ENCODE measurements around the gene ITGB3. TPM values are rescaled to one million over a fixed set of nuclear protein-coding genes. Genes with fewer than 3 reads are reported as not detected.
A peak's percentile ranks its signal among the peaks of the same experiment; 100 is the strongest.
"Not testable (repeated sequence)": the region's sequence is repeated elsewhere in the genome, so short reads cannot be mapped to it uniquely, and the experiment has no call there.

The ITGB3 gene
- polyA plus RNA-seq, 4 donors = 15.9 to 20.7 (median 16.6) TPM

GRCh38 chr17:47222047-47222446, 31.6 kb upstream of the ITGB3 start:
- no peak for DNase-seq (ENCODE audit: low read depth in 4 of 4, low spot score in 3 of 4)

- no peak for DNase-seq (ENCODE audit: low read depth in 4 of 4, low spot score in 3 of 4)
Observed at GRCh38 chr17:47223007-47223406, 30.6 kb upstream of the ITGB3 start.

- DNase-seq (ENCODE audit: low read depth in 4 of 4, low spot score in 3 of 4) = no peak
Observed at GRCh38 chr17:47223460-47223859, 30.2 kb upstream of the ITGB3 start.

GRCh38 chr17:47224077-47224476, 29.6 kb upstream of the ITGB3 start:
- not testable (repeated sequence) for DNase-seq (ENCODE audit: low read depth in 4 of 4, low spot score in 3 of 4)

GRCh38 chr17:47224966-47225365, 28.7 kb upstream of the ITGB3 start:
- no peak for DNase-seq (ENCODE audit: low read depth in 4 of 4, low spot score in 3 of 4)

GRCh38 chr17:47225436-47225858, 28.2 kb upstream of the ITGB3 start:
- DNase-seq (ENCODE audit: low read depth in 4 of 4, low spot score in 3 of 4) = no peak

- no peak for DNase-seq (ENCODE audit: low read depth in 4 of 4, low spot score in 3 of 4)
Observed at GRCh38 chr17:47225911-47226688, 27.5 kb upstream of the ITGB3 start.

GRCh38 chr17:47227862-47228261, 25.8 kb upstream of the ITGB3 start:
- DNase-seq (ENCODE audit: low read depth in 4 of 4, low spot score in 3 of 4) = no peak

GRCh38 chr17:47229535-47230443, 23.8 kb upstream of the ITGB3 start:
- peak in 3 of 4 donors; percentile 73 to 82 (median 76) for DNase-seq (ENCODE audit: low read depth in 4 of 4, low spot score in 3 of 4)

GRCh38 chr17:47230864-47231263, 22.8 kb upstream of the ITGB3 start:
- DNase-seq (ENCODE audit: low read depth in 4 of 4, low spot score in 3 of 4) = no peak

GRCh38 chr17:47231334-47231733, 22.3 kb upstream of the ITGB3 start:
- no peak for DNase-seq (ENCODE audit: low read depth in 4 of 4, low spot score in 3 of 4)

- DNase-seq (ENCODE audit: low read depth in 4 of 4, low spot score in 3 of 4) = no peak
Observed at GRCh38 chr17:47231866-47232265, 21.8 kb upstream of the ITGB3 start.

GRCh38 chr17:47232465-47232864, 21.2 kb upstream of the ITGB3 start:
- DNase-seq (ENCODE audit: low read depth in 4 of 4, low spot score in 3 of 4) = no peak

- DNase-seq (ENCODE audit: low read depth in 4 of 4, low spot score in 3 of 4) = no peak
Observed at GRCh38 chr17:47235506-47235905, 18.1 kb upstream of the ITGB3 start.

- no peak for DNase-seq (ENCODE audit: low read depth in 4 of 4, low spot score in 3 of 4)
Observed at GRCh38 chr17:47235923-47236322, 17.7 kb upstream of the ITGB3 start.

- DNase-seq (ENCODE audit: low read depth in 4 of 4, low spot score in 3 of 4) = no peak
Observed at GRCh38 chr17:47237841-47238240, 15.8 kb upstream of the ITGB3 start.

- DNase-seq (ENCODE audit: low read depth in 4 of 4, low spot score in 3 of 4) = no peak
Observed at GRCh38 chr17:47238321-47239010, 15.2 kb upstream of the ITGB3 start.

- no peak for DNase-seq (ENCODE audit: low read depth in 4 of 4, low spot score in 3 of 4)
Observed at GRCh38 chr17:47239619-47239966, 14.0 kb upstream of the ITGB3 start.

- no peak for DNase-seq (ENCODE audit: low read depth in 4 of 4, low spot score in 3 of 4)
Observed at GRCh38 chr17:47239967-47240651, 13.5 kb upstream of the ITGB3 start.

GRCh38 chr17:47240806-47241205, 12.8 kb upstream of the ITGB3 start:
- no peak for DNase-seq (ENCODE audit: low read depth in 4 of 4, low spot score in 3 of 4)

- DNase-seq (ENCODE audit: low read depth in 4 of 4, low spot score in 3 of 4) = no peak
Observed at GRCh38 chr17:47242648-47243047, 11.0 kb upstream of the ITGB3 start.

All from left renal pelvis (tissue), 4 donors.